GM12874 (cell line): ENCODE results near the gene TNFSF4.

Source experiments
- TF ChIP-seq, protein P1 (sequence below): IDR thresholded peaks from 2 replicates; pipeline ENCODE4 v1.5.1; 2011; ENCODE audit warnings: low read depth, mild to moderate bottlenecking, control low read depth, low read length, moderate library complexity; ENCODE audit not compliant: insufficient read depth

The TNFSF4 gene

DNA sequence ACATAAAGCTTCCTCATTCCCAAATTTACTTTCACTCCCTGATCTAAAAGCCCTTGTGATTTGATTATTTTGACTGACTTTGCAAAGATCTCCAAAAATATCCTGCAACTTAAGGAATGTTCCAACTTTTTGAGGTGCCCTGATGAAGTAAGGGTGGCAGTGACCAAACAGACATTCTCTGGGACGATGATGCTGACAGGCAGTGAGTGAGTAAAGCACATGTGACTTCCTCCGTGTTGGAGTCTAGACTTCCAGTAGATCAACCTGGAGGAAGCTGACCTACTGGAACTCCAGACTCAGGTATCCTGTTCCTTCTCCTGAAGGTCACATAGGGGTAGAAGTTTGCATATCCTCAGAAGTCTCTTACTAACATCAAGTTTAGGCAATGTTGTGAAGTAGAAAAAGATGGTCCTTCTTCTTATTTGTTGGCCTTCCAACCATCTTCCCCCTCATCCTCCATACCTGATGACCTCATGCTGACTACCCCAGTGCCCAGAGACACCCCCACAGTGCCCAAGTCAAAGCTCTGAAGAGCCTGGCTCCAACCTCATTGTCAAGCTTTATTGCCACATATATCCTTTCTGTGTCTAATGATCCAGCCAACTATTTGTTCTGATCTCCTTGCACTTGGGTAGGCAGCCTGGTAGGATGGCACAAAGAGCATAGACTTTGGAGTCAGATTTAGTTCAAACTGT lies 16.0 kb downstream of the TNFSF4 start:
- TF ChIP-seq, protein P1, sequence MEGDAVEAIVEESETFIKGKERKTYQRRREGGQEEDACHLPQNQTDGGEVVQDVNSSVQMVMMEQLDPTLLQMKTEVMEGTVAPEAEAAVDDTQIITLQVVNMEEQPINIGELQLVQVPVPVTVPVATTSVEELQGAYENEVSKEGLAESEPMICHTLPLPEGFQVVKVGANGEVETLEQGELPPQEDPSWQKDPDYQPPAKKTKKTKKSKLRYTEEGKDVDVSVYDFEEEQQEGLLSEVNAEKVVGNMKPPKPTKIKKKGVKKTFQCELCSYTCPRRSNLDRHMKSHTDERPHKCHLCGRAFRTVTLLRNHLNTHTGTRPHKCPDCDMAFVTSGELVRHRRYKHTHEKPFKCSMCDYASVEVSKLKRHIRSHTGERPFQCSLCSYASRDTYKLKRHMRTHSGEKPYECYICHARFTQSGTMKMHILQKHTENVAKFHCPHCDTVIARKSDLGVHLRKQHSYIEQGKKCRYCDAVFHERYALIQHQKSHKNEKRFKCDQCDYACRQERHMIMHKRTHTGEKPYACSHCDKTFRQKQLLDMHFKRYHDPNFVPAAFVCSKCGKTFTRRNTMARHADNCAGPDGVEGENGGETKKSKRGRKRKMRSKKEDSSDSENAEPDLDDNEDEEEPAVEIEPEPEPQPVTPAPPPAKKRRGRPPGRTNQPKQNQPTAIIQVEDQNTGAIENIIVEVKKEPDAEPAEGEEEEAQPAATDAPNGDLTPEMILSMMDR = no peak

DNA sequence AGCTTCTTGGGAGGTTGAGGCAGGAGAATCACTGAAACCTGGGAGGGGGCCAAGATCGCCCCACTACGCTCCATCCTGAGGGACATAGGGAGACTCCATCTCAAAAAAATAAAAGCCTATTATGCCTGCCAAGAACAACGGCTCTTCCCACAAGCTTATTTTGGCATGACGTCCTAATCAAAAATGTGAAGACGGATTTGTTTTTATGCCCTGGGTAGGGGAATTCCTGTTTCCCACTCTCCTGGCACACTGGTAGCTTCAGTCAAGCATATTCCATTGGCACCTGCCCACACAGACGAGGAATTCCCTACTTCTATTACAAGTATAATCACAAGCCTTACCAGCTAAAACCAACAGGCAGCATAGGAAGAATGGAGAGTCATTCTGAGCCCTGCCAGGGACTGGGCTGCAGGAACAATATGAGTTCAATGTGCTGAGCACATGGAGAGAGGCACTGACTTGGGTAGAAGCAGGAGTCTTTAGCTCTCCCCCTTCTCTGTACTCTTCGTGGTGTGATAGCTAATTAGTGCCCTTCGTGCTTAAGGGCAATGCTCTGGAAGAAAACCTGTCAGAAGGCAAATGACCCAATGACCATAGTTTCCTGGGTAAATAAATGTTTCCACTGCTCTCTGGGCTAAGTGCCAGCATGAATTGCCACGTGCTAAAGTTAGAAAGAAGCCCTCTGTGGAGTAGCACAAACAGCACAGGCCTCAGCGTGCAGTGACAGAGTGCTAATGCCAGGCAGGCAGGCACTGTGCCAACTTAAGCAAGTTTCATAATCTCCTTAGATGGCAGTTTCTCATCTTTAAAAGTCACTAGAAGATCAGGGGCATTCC lies 16.8 kb downstream of the TNFSF4 start:
- TF ChIP-seq, protein P1 = no peak

DNA sequence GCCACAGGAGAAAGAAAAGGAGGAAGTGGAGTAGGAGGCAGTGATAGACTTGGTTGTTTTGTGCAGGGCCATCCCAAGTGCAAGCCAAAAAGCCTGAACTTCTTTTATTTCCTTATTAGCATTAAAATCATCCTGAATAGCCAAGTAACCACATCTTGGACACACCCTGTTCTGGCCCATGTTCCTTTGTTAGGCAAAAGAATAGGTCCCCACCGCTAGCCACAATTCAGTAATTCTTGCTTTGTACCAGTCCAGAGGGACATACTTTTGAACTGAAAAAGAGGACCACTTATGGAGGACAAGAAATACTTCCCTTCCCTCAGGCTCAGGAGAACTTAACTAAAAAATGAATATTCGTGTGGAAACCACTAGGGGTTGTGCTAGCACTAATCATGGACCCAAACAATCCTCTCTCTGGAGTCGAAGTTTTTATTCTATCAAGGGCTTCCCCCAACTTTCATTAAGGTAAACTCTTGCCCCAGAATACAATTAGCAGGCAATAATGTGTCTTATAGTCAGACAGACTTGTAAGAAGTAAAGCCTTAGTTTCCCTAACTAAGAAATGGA lies 19.4 kb downstream of the TNFSF4 start:
- TF ChIP-seq, protein P1 = no peak

DNA sequence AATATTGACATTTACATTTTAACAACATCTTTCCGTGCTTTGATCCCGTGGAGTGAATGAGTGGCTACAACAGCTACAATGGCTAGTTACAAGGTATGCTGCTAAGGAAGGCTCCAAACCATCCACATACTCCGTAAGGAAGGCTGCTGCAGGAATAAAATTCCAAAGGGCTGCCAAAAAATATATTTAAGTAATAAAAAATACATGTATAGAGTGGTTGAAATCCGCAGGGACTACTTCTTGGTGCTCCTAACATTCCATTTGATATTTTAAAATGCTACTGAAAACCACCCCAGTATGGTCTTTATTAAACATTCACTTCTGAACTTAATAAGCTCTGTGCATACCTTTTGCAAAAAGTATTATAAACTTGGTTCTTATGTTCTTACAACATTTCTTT lies 25.3 kb downstream of the TNFSF4 start:
- TF ChIP-seq, protein P1 = no peak

DNA sequence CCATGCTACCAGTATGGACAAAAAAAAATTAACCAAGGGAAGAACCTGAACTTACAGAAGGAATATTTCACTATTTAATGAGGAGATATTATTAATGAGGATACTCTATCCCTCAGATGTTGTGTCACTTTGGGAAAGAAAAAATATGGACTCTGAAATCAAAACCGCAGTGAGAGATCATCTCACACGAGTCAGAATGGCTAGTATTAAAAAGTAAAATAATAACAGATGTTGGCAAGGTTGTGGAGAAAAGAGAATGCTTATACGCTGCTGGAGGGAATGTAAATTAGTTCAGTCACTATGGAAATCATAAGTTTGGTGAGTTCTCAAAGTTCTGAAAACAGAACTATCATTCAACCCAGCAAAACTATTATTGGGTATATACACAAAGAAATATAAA lies 30.9 kb downstream of the TNFSF4 start:
- TF ChIP-seq, protein P1 = no peak

DNA sequence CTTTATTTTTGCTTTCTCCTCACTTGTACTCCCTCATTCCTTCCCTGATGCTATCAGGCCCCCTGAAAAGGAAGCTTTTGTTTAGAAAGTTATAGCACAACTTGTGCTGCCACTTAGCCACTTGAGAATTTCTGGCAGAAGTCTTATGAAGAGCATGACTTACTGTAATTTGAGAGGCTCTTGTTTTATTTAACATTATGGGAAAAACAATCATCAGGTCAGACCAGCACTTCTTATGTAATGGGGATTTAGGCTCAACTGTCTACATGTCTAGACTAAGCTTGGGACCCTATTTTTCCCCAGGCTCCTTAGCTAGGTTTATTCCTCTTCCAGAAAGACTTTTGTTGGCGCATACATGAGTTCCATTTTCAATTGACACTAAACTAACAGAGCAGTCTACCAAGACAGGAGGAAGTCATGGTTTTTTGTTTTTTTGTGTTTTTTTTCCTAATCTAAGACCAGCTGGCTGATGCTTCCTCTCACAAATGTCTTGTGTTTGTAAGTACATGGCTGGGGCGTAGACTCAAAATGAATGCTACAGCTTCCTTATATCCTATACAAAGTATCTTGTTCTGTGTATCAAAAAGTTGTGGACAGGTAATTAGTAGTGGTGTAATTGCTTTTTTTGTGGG lies 31.5 kb downstream of the TNFSF4 start:
- TF ChIP-seq, protein P1 = no peak

DNA sequence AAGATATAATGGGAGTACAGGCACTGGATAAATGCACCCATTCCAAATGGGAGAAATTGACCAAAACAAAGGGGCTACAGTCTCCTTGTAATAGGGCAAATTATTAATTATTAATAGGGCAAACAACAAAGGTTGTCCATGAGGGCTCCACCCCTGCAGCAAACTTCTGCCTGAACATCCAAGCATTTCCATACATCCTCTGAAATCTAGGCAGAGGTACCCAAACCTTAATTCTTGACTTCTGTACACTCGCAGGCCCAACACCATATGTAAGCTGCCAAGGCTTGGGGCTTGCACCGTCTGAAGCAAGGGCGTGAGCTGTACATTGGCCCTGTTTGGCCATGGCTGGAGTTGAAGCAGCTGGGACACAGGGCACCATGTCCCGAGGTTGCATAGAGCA lies 33.7 kb downstream of the TNFSF4 start:
- TF ChIP-seq, protein P1 = no peak
